Heart left ventricle (tissue), 16 donors: Measurements from ENCODE around the gene CACNA1C. TPM values are rescaled to one million over a fixed set of nuclear protein-coding genes. Genes with fewer than 3 reads are reported as not detected.

Source experiments
- ATAC-seq, 4 donors: fragments of 200-7000 bp; cut with Tn5 transposase; one replicate each; pipeline ENCODE4 v1.9.1; 2020 to 2022; ENCODE audit warnings: moderate library complexity in 4 of 4, mild to moderate bottlenecking in 3 of 4, moderate number of reproducible peaks in 1 of 4
- DNase-seq, 5 donors: peaks; one replicate each; pipeline ENCODE4 v3.0.0-alpha.2; 2020
- H3K27ac ChIP-seq, 12 donors: fragments of 200-600 bp; sonication (generic) in 4 of 12; one replicate each; pipeline versions ENCODE4 v1.5.0 to v1.8.0; 2016 to 2022; ENCODE audit warnings: mild to moderate bottlenecking in 2 of 12
- H3K27me3 ChIP-seq, 9 donors: fragments of 200-600 bp; sonication (generic) in 2 of 9; one replicate each; pipeline versions ENCODE4 v1.5.1 to v1.8.0; 2016 to 2022; ENCODE audit warnings: mild to moderate bottlenecking in 3 of 9
- H3K36me3 ChIP-seq, 9 donors: fragments of 200-600 bp; sonication (generic) in 2 of 9; one replicate each; pipeline versions ENCODE4 v1.5.0 to v1.8.0; 2018 to 2022; ENCODE audit warnings: mild to moderate bottlenecking in 2 of 9
- H3K4me1 ChIP-seq, 12 donors: fragments of 200-600 bp; sonication (generic) in 4 of 12; one replicate each; pipeline versions ENCODE4 v1.5.0 to v1.8.0; 2016 to 2022; ENCODE audit warnings: mild to moderate bottlenecking in 3 of 12
- H3K4me3 ChIP-seq, 12 donors: fragments of 200-600 bp; sonication (generic) in 4 of 12; one replicate each; pipeline versions ENCODE4 v1.5.0 to v1.8.0; 2017 to 2022; ENCODE audit warnings: mild to moderate bottlenecking in 9 of 12, moderate library complexity in 4 of 12
- H3K9me3 ChIP-seq, 12 donors: fragments of 200-600 bp; sonication (generic) in 4 of 12; one replicate each; pipeline versions ENCODE4 v1.5.0 to v1.8.0; 2016 to 2022; ENCODE audit warnings: mild to moderate bottlenecking in 1 of 12
- CTCF ChIP-seq, 12 donors: fragments of 200-600 bp; sonication (generic) in 4 of 12; IDR thresholded peaks; one replicate each; pipeline versions ENCODE4 v1.5.0 to v1.8.0; 2018 to 2022; ENCODE audit warnings: antibody characterized with exemption in 12 of 12, mild to moderate bottlenecking in 5 of 12
- POLR2A ChIP-seq, 2 donors: fragments of 450-650 bp; IDR thresholded peaks; one replicate each; pipeline ENCODE4 v1.6.1; 2017; ENCODE audit warnings: antibody characterized with exemption in 2 of 2, mild to moderate bottlenecking in 2 of 2, moderate library complexity in 2 of 2
- WGBS, 4 donors: extraction: QIAGEN DNeasy Blood & Tissue Kit in 2 of 4; methylation state at CpG; one replicate each; pipeline versions ENCODE4 v1.1.5 to v1.1.7; 2013 to 2018; 5-methylcytosine and 5-hydroxymethylcytosine counted together
- intact Hi-C, 10 donors: fragments of 100-400 bp; cut with DNase I; formaldehyde crosslinking; loops; one replicate each; pipeline versions ENCODE4 v1.11.1 to v1.14.2; 2022
- polyA plus RNA-seq, 2 donors: library from polyadenylated mRNA; stranded (reverse); fragments of 200-250 nt; gene quantifications; one replicate each; pipeline ENCODE4 v1.2.3, GENCODE V29; 2013
- total RNA-seq, 9 donors: library from RNA; depleted of rRNA in 2 of 9; stranded (reverse); fragments of >200 nt in 2 of 9; fragmentation: NEBNext Ultra II Directional in 3 of 9; extraction: Animal tissue kit (Norgen Biotek cat#: 25700) in 3 of 9; gene quantifications; one replicate each; pipeline versions ENCODE4 v1.1.0 to v1.2.4, GENCODE V29; 2016 to 2023
- donor health status: ischemic (EF 13 %, LVEDD 7.1; RV severe dilation, severe dysfunction).
- donor health status: healthy with polysubstance abuse.
- donor health status: DM: no; HTN: yes; CAD: no.
- donor health status: DM: no; HTN: no; CAD: no.
- donor health status: ischemic (EF 25% LVEDD 6.9; RV normal size, moderate dysfunction).
- donor health status: ischemic (EF 25% LVEDD 5.7; RV mildly dilated, moderate dysfunction).
- donor health status: healthy.
- donor health status: DM: yes; HTN: yes; CAD: no.
- donor health status: ischemic (EF 35%, LVEDD 5.7; RV mildly dilated, moderate dysfunction).
- donor health status: nonischemic (EF 11% LVEDD 7.7; RV severe dilation, severe dysfunction).
- donor health status: DM: yes; HTN: yes; CAD: no.
- donor health status: PGD.
- donor health status: ischemic (EF 29% LVEDD 5.4; RV normal size, mild dysfunction).
- donor health status: nonischemic (EF 23%, LVEDD 6.1; RV moderate dilation, normal function).

CACNA1C gene
- total and polyA plus RNA-seq, 11 donors: 41.9 to 196 (median 164) TPM

GRCh38 chr12:2514038-2514340 lies 461.2 kb downstream of the CACNA1C start:
- intact Hi-C loops: no loop called here
- ATAC-seq (no peak), DNase-seq (no peak)
- Histone ChIP-seq H3K9me3 (no peaks in the 10 kb centered on the region), H3K4me3 (no peak overlapping the region), H3K27me3 (no peaks in the 10 kb centered on the region), H3K36me3 (peaks cover 0 to 61% (median 9%) of the 10 kb centered on the region in 9 donors), H3K27ac (no peak overlapping the region), H3K4me1 (peaks cover 0 to 16% (median 0%) of the 10 kb centered on the region in 12 donors)
- no peak for TF ChIP-seq POLR2A (IDR thresholded peaks at IDR 0.05)
- no peak for TF ChIP-seq CTCF (IDR thresholded peaks at IDR 0.05)
- WGBS, 4 donors: 72 to 81% (median 78%) methylated on average over 5 of the region's 5 CpGs

DNA sequence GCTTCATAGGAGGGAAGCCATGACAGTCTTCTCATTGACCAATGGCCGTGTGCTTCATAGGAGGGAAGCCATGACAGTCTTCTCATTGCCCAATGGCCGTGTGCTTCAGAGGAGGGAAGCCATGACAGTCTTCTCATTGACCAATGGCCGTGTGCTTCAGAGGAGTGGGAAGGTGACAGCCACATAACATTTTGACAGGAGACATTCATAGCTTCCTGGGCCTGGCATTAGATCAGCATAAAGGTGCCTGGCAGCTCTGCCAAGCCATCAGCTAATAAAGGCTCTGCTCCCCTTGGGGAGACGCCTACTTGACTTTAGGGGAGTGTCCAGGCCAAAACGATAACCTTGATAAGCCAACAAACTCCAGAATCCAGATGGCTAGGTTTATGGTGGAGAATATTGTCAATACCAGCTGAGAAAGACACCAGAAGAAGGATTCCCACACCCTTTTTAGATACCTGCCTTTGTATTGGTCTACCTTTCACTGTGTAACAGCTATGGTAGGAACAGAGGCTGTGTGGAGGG lies 468.0 kb downstream of the CACNA1C start:
- H3K27ac ChIP-seq: no peak overlapping the region
- no peak for ATAC-seq
- WGBS, 4 donors: 82 to 90% (median 90%) methylated on average over 5 of the region's 5 CpGs
- intact Hi-C loops: no loop called here
- H3K9me3 ChIP-seq: no peaks in the 10 kb centered on the region
- H3K4me1 ChIP-seq: peaks cover 0 to 13% (median 2%) of the 10 kb centered on the region in 12 donors
- H3K4me3 ChIP-seq: no peak overlapping the region
- H3K36me3 ChIP-seq: peaks cover 0 to 60% (median 4%) of the 10 kb centered on the region in 9 donors
- TF ChIP-seq CTCF (IDR thresholded peaks at IDR 0.05): no peak
- TF ChIP-seq POLR2A (IDR thresholded peaks at IDR 0.05): no peak
- no peaks in the 10 kb centered on the region for H3K27me3 ChIP-seq
- DNase-seq: no peak

- H3K4me1 ChIP-seq: peaks cover 0 to 34% (median 18%) of the 10 kb centered on the region in 12 donors
- no peaks in the 10 kb centered on the region for H3K27me3 ChIP-seq
- 79 to 87% (median 84%) methylated on average over 9 of the region's 9 CpGs for WGBS, 4 donors
- intact Hi-C loops: no loop called here
- H3K27ac ChIP-seq: no peak overlapping the region
- H3K36me3 ChIP-seq: peaks cover 0 to 37% (median 3%) of the 10 kb centered on the region in 9 donors
- H3K4me3 ChIP-seq: no peak overlapping the region
- H3K9me3 ChIP-seq: no peaks in the 10 kb centered on the region
- no peak for ATAC-seq
- no peak for DNase-seq
- no peak for TF ChIP-seq CTCF (IDR thresholded peaks at IDR 0.05)
- no peak for TF ChIP-seq POLR2A (IDR thresholded peaks at IDR 0.05)
Measured at GRCh38 chr12:2523317-2523716, 470.5 kb downstream of the CACNA1C start.

DNA sequence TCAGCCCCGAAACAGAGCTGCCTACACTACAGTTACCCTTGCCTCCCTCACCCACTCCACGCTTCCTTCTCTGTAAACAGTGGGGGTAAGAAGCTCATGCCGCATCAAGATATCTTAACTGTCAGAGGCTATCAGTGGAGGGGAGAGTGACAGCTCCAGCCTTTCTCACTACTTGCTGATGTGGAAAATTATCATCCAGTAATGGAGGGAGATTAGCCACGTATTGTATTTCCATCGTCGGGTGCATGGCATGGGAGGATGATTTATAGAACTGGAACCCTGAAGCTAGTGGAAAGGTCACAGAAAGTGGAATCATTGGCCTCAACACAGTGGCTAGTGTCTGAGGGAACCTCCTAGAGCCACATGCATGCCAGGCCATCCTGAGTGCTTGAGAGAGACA lies 471.1 kb downstream of the CACNA1C start:
- H3K36me3 ChIP-seq: peaks cover 0 to 38% (median 0%) of the 10 kb centered on the region in 9 donors
- intact Hi-C loops: no loop called here
- WGBS, 4 donors: 58 to 75% (median 74%) methylated on average over 6 of the region's 6 CpGs
- no peak for ATAC-seq
- no peaks in the 10 kb centered on the region for H3K27me3 ChIP-seq
- no peak overlapping the region for H3K4me3 ChIP-seq
- H3K27ac ChIP-seq: no peak overlapping the region
- no peaks in the 10 kb centered on the region for H3K9me3 ChIP-seq
- no peak for DNase-seq
- TF ChIP-seq POLR2A (IDR thresholded peaks at IDR 0.05): no peak
- TF ChIP-seq CTCF (IDR thresholded peaks at IDR 0.05): no peak
- peaks cover 0 to 35% (median 19%) of the 10 kb centered on the region in 12 donors for H3K4me1 ChIP-seq
